Keratinocyte (primary cell): ENCODE data around the gene ANGPT4. TPM values are rescaled to one million over a fixed set of nuclear protein-coding genes. Genes with fewer than 3 reads are reported as not detected.

Experiments used
- DNase-seq: peaks from one replicate; pipeline ENCODE4 v3.0.0-alpha.2; 2011; ENCODE audit warnings: low read depth, missing footprints, low spot score
- FAIRE-seq: peaks from 2 replicates; lab custom pipeline; 2011; peaks lifted over from hg19 to GRCh38; lab: Jason Lieb, UNC
- H2AFZ ChIP-seq: 2 replicates; pipeline ENCODE4 v1.6.0; 2012; ENCODE audit warnings: low read length, control low read depth, inconsistent platforms; ENCODE audit not compliant: control insufficient read depth
- H3K27ac ChIP-seq: 2 replicates; pipeline ENCODE4 v1.5.1; 2011; ENCODE audit warnings: low read length; ENCODE audit not compliant: control insufficient read depth, insufficient read depth
- H3K27me3 ChIP-seq: 3 replicates; pipeline ENCODE4 v1.6.0; 2011; ENCODE audit warnings: low read length; ENCODE audit not compliant: control insufficient read depth, insufficient read depth; ENCODE audit errors: extremely low read depth
- H3K36me3 ChIP-seq, 2 experiments: 2 replicates in 1 of 2; 3 replicates in 1 of 2; pipeline ENCODE4 v1.5.1; 2011; ENCODE audit warnings: low read length in 2 of 2, mild to moderate bottlenecking in 1 of 2; ENCODE audit not compliant: control insufficient read depth in 2 of 2, insufficient read depth in 2 of 2; ENCODE audit errors: extremely low read depth in 1 of 2
- H3K4me1 ChIP-seq: 3 replicates; pipeline ENCODE4 v1.5.1; 2011; ENCODE audit warnings: low read length; ENCODE audit not compliant: control insufficient read depth, insufficient read depth; ENCODE audit errors: extremely low read depth
- H3K4me2 ChIP-seq: 3 replicates; pipeline ENCODE4 v1.6.0; 2011; ENCODE audit warnings: low read depth, low read length; ENCODE audit not compliant: control insufficient read depth, insufficient read depth; ENCODE audit errors: extremely low read depth
- H3K4me3 ChIP-seq, 3 experiments: fragments of 200-600 bp in 1 of 3; sonication (generic) in 1 of 3; 2 replicates in 2 of 3; 3 replicates in 1 of 3; pipeline ENCODE4 v1.5.1; 2011 to 2016; ENCODE audit warnings: low read length in 3 of 3, mild to moderate bottlenecking in 3 of 3, control low read depth in 2 of 3, inconsistent platforms in 1 of 3, low read depth in 1 of 3, mixed read lengths in 1 of 3, mixed run types in 1 of 3, moderate library complexity in 1 of 3; ENCODE audit not compliant: control insufficient read depth in 2 of 3, insufficient read depth in 2 of 3; ENCODE audit errors: extremely low read depth in 1 of 3
- H3K79me2 ChIP-seq: 2 replicates; pipeline ENCODE4 v1.6.0; 2012; ENCODE audit warnings: low read length; ENCODE audit not compliant: control insufficient read depth, insufficient read depth
- H3K9ac ChIP-seq: 3 replicates; pipeline ENCODE4 v1.6.0; 2011; ENCODE audit warnings: low read length; ENCODE audit not compliant: control insufficient read depth, insufficient read depth; ENCODE audit errors: extremely low read depth
- H3K9me1 ChIP-seq: 3 replicates; pipeline ENCODE4 v1.6.0; 2011; ENCODE audit warnings: low read length; ENCODE audit not compliant: control insufficient read depth, insufficient read depth; ENCODE audit errors: extremely low read depth
- H3K9me3 ChIP-seq: 2 replicates; pipeline ENCODE4 v1.5.1; 2012; ENCODE audit warnings: low read depth, low read length; ENCODE audit not compliant: control insufficient read depth
- H4K20me1 ChIP-seq: 3 replicates; pipeline ENCODE4 v1.6.0; 2011; ENCODE audit warnings: low read length; ENCODE audit not compliant: control insufficient read depth, insufficient read depth; ENCODE audit errors: extremely low read depth
- EZH2 ChIP-seq: IDR thresholded peaks from one replicate; pipeline ENCODE4 v1.6.1; 2012; ENCODE audit warnings: inconsistent platforms, mild to moderate bottlenecking, low read length, moderate library complexity
- dilution Hi-C: fragments of 300-500 bp; cut with MboI; formaldehyde crosslinking; loops from one replicate; pipeline ENCODE4 v1.7.0; 2020; ENCODE audit warnings: low sequenced_read_pairs; ENCODE audit not compliant: extremely low pct_ligation_motif_present
- polyA plus RNA-seq, 5 experiments: library from polyadenylated mRNA; depleted of rRNA in 3 of 5; stranded (reverse) in 3 of 5; stranded (forward) in 1 of 5; unstranded in 1 of 5; fragments of >200 nt; gene quantifications; 1 replicate in 1 of 5; 2 replicates in 3 of 5; 3 replicates in 1 of 5; pipeline versions ENCODE4 v1.2.1 to v1.2.3, GENCODE V29; 2011 to 2012; ENCODE audit warnings: missing spikeins in 2 of 5, low read depth in 1 of 5, low replicate concordance in 1 of 5
- TF ChIP-seq, protein P1 (sequence below), 3 experiments: IDR thresholded peaks in 1 of 3; conservative IDR thresholded peaks in 1 of 3; optimal IDR thresholded peaks in 1 of 3; 2 replicates in 2 of 3; 3 replicates in 1 of 3; pipeline versions ENCODE3 to v1.5.1; 2011; ENCODE audit warnings: low read length in 3 of 3, mild to moderate bottlenecking in 3 of 3, moderate library complexity in 2 of 3, control low read depth in 1 of 3, inconsistent platforms in 1 of 3; ENCODE audit not compliant: insufficient read depth in 2 of 3; ENCODE audit errors: extremely low read depth in 1 of 3

The ANGPT4 gene
- polyA plus RNA-seq, 1 donor (not counting 4 experiments of a cell fraction or from before 2014, with no cell fraction given), result not detected

GRCh38 chr20:888057-888456, 28.1 kb downstream of the ANGPT4 start:
- no peaks in the 10 kb centered on the region for H3K36me3 ChIP-seq
- no peaks in the 10 kb centered on the region for H3K9me1 ChIP-seq
- H2AFZ ChIP-seq, result no peak overlapping the region
- H4K20me1 ChIP-seq, result no peaks in the 10 kb centered on the region
- H3K4me2 ChIP-seq, result no peak overlapping the region
- dilution Hi-C loops, result no loop called here
- H3K4me3 ChIP-seq, result no peak overlapping the region
- no peaks in the 10 kb centered on the region for H3K79me2 ChIP-seq
- no peak for TF ChIP-seq EZH2
- TF ChIP-seq, protein P1, sequence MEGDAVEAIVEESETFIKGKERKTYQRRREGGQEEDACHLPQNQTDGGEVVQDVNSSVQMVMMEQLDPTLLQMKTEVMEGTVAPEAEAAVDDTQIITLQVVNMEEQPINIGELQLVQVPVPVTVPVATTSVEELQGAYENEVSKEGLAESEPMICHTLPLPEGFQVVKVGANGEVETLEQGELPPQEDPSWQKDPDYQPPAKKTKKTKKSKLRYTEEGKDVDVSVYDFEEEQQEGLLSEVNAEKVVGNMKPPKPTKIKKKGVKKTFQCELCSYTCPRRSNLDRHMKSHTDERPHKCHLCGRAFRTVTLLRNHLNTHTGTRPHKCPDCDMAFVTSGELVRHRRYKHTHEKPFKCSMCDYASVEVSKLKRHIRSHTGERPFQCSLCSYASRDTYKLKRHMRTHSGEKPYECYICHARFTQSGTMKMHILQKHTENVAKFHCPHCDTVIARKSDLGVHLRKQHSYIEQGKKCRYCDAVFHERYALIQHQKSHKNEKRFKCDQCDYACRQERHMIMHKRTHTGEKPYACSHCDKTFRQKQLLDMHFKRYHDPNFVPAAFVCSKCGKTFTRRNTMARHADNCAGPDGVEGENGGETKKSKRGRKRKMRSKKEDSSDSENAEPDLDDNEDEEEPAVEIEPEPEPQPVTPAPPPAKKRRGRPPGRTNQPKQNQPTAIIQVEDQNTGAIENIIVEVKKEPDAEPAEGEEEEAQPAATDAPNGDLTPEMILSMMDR (optimal IDR thresholded peaks at IDR 0.05 in 1 of 3, IDR thresholded peaks at IDR 0.05 in 1 of 3, conservative IDR thresholded peaks at IDR 0.05 in 1 of 3; ENCODE audit: extremely low read depth in 1 of 3, insufficient read depth in 2 of 3, low read length in 3 of 3), result no peak
- no peaks in the 10 kb centered on the region for H3K4me1 ChIP-seq
- FAIRE-seq (no peak), DNase-seq (no peak)
- no peak overlapping the region for H3K9ac ChIP-seq
- peaks cover 6% of the 10 kb centered on the region for H3K27me3 ChIP-seq
- no peak overlapping the region for H3K27ac ChIP-seq
- H3K9me3 ChIP-seq, result no peaks in the 10 kb centered on the region

- no peak for FAIRE-seq
- Histone ChIP-seq H3K9me3 (no peaks in the 10 kb centered on the region), H3K9ac (no peak overlapping the region), H2AFZ (no peak overlapping the region), H3K27ac (no peak overlapping the region), H4K20me1 (no peaks in the 10 kb centered on the region), H3K4me2 (no peak overlapping the region), H3K4me3 (no peak overlapping the region), H3K4me1 (peaks cover 7% of the 10 kb centered on the region), H3K36me3 (no peaks in the 10 kb centered on the region), H3K9me1 (no peaks in the 10 kb centered on the region), H3K79me2 (no peaks in the 10 kb centered on the region), H3K27me3 (peaks cover 2% of the 10 kb centered on the region)
- no peak for DNase-seq
- TF ChIP-seq, protein P1 (optimal IDR thresholded peaks at IDR 0.05 in 1 of 3, IDR thresholded peaks at IDR 0.05 in 1 of 3, conservative IDR thresholded peaks at IDR 0.05 in 1 of 3; ENCODE audit: extremely low read depth in 1 of 3, insufficient read depth in 2 of 3, low read length in 3 of 3), result no peak
- no peak for TF ChIP-seq EZH2
- dilution Hi-C loops, result no loop called here
These were observed 29.0 kb downstream of the ANGPT4 start for GRCh38 chr20:887137-887536.
